Measurements from ENCODE around the gene CERS6. TPM values are rescaled to one million over a fixed set of nuclear protein-coding genes. Genes with fewer than 3 reads are reported as not detected.

Gene CERS6
- total and polyA plus RNA-seq, 2 experiments from 2014 or later: 7.4 to 35.0 TPM

DNA sequence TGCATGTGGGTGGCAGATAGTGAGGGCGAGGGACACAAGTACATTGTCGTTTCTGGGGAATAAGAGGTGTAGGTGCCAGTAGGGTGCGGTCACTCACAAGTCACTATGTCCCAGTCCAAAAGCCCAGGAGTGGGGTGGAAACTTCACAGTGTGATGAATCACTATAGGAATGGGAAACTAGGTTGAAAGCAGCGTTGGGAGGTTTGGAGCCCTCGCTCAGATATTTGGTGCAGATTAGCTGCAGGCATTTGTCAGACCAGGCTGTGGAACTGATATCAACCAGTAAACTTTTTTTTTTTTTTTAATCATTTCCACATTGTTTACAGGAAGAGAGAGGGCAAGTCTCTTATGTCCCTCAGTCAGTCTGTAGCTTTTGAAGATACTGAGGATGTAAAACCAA is 121.8 kb downstream of the CERS6 start:
- no peaks in the 10 kb centered on the region for H3K36me3 ChIP-seq (ENCODE audit: insufficient read depth)
- Mint-ChIP-seq H3K27ac (no peak overlapping the region), H3K9me3 (no peaks in the 10 kb centered on the region), H3K27me3 (ENCODE audit: insufficient read depth, low read depth, poor library complexity) (no peaks in the 10 kb centered on the region), H3K4me3 (no peak overlapping the region), H3K36me3 (ENCODE audit: low read depth) (no peaks in the 10 kb centered on the region), H3K4me1 (peaks cover 14% of the 10 kb centered on the region)
- H3K4me3 ChIP-seq: no peak overlapping the region
- H3F3A ChIP-seq (replicated peaks; ENCODE audit: low read depth): no peaks in the 10 kb centered on the region
- H3K27ac ChIP-seq (ENCODE audit: low read depth): no peak overlapping the region
- no peak overlapping the region for H2AFZ ChIP-seq
- peaks cover 17% of the 10 kb centered on the region for H3K4me1 ChIP-seq (ENCODE audit: insufficient read depth)
- TF ChIP-seq, protein P1, sequence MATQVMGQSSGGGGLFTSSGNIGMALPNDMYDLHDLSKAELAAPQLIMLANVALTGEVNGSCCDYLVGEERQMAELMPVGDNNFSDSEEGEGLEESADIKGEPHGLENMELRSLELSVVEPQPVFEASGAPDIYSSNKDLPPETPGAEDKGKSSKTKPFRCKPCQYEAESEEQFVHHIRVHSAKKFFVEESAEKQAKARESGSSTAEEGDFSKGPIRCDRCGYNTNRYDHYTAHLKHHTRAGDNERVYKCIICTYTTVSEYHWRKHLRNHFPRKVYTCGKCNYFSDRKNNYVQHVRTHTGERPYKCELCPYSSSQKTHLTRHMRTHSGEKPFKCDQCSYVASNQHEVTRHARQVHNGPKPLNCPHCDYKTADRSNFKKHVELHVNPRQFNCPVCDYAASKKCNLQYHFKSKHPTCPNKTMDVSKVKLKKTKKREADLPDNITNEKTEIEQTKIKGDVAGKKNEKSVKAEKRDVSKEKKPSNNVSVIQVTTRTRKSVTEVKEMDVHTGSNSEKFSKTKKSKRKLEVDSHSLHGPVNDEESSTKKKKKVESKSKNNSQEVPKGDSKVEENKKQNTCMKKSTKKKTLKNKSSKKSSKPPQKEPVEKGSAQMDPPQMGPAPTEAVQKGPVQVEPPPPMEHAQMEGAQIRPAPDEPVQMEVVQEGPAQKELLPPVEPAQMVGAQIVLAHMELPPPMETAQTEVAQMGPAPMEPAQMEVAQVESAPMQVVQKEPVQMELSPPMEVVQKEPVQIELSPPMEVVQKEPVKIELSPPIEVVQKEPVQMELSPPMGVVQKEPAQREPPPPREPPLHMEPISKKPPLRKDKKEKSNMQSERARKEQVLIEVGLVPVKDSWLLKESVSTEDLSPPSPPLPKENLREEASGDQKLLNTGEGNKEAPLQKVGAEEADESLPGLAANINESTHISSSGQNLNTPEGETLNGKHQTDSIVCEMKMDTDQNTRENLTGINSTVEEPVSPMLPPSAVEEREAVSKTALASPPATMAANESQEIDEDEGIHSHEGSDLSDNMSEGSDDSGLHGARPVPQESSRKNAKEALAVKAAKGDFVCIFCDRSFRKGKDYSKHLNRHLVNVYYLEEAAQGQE (IDR thresholded peaks at IDR 0.05; ENCODE audit: unreplicated experiment): no peak
- TF ChIP-seq STAT1 (IDR thresholded peaks at IDR 0.05; ENCODE audit: unreplicated experiment) (no peak), ZNF331 (CRISPR knock-in tag; IDR thresholded peaks at IDR 0.05; ENCODE audit: low read depth) (no peak), NANOG (IDR thresholded peaks at IDR 0.05; ENCODE audit: borderline replicate concordance) (no peak), EZH2phosphoT487 (IDR thresholded peaks at IDR 0.05; ENCODE audit: unreplicated experiment) (no peak), ZNF114 (CRISPR knock-in tag; IDR thresholded peaks at IDR 0.05) (no peak), CREB1 (CRISPR knock-in tag; IDR thresholded peaks at IDR 0.05; ENCODE audit: low read depth) (no peak)
- TF ChIP-seq, protein P2, sequence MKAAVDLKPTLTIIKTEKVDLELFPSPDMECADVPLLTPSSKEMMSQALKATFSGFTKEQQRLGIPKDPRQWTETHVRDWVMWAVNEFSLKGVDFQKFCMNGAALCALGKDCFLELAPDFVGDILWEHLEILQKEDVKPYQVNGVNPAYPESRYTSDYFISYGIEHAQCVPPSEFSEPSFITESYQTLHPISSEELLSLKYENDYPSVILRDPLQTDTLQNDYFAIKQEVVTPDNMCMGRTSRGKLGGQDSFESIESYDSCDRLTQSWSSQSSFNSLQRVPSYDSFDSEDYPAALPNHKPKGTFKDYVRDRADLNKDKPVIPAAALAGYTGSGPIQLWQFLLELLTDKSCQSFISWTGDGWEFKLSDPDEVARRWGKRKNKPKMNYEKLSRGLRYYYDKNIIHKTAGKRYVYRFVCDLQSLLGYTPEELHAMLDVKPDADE (IDR thresholded peaks at IDR 0.05): no peak
- H3K9me2 ChIP-seq (ENCODE audit: insufficient read depth): peaks cover 3% of the 10 kb centered on the region; the same call in 1 of the 2 replicates
- peaks cover 17% of the 10 kb centered on the region for H3K79me2 ChIP-seq (replicated peaks; ENCODE audit: insufficient read depth)
- ATAC-seq (no peak), DNase-seq (ENCODE audit: low spot score) (no peak)
- H3K4me2 ChIP-seq: no peak overlapping the region
- H3K27me3 ChIP-seq (ENCODE audit: insufficient read depth): no peaks in the 10 kb centered on the region
- no peaks in the 10 kb centered on the region for H4K20me1 ChIP-seq (replicated peaks; ENCODE audit: insufficient read depth)

DNA sequence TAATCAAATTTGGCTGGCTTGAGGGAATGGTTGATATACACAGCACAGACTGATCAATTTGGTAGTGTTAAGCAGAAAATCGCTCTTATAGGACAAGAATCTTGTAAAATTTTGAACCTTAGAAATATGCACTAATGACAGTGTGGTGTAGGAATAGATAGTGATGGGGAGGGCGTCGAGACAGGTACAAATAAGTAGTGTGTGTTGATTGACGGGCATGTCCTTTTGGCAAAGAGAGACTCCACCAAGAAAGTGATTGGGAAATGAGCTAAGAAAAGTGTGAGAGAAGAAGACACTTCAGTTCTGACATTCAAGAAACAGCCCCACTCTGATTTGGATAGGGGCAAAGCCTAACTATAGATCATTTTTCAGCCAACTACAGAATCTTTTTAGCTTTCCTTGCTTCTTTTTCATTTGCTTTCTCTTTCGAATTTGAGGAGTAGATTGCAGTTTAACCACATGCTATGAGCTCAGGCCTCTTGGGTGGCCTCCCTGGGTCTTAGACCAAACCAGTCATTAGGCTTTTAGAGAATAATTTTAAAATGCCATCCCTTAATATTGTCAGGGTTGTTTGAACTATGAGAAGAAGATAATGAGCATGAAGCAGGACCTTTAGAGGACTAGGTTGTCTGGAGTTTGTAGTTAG is 127.1 kb downstream of the CERS6 start:
- peak overlapping the region; percentile 46; the same call in 1 of the 2 replicates for H3K27ac Mint-ChIP-seq
- no peaks in the 10 kb centered on the region for H3K36me3 Mint-ChIP-seq (ENCODE audit: low read depth)
- Histone ChIP-seq H3K36me3 (ENCODE audit: insufficient read depth) (no peaks in the 10 kb centered on the region), H3K27ac (ENCODE audit: low read depth) (no peak overlapping the region), H2AFZ (no peak overlapping the region), H3K9me2 (ENCODE audit: insufficient read depth) (no peaks in the 10 kb centered on the region), H3K4me3 (no peak overlapping the region), H3K4me2 (no peak overlapping the region), H4K20me1 (replicated peaks; ENCODE audit: insufficient read depth) (no peaks in the 10 kb centered on the region), H3K4me1 (ENCODE audit: insufficient read depth) (peaks cover 7% of the 10 kb centered on the region), H3F3A (replicated peaks; ENCODE audit: low read depth) (no peaks in the 10 kb centered on the region), H3K79me2 (replicated peaks; ENCODE audit: insufficient read depth) (0 out of 2 replicates have a peak, but pooled peaks cover 8% of the 10 kb centered on the region), H3K27me3 (ENCODE audit: insufficient read depth) (no peaks in the 10 kb centered on the region)
- no peak overlapping the region for H3K4me3 Mint-ChIP-seq
- no peak for DNase-seq (ENCODE audit: low spot score)
- peaks cover 12% of the 10 kb centered on the region for H3K4me1 Mint-ChIP-seq
- no peaks in the 10 kb centered on the region for H3K9me3 Mint-ChIP-seq
- ATAC-seq: no peak
- no peaks in the 10 kb centered on the region for H3K27me3 Mint-ChIP-seq (ENCODE audit: insufficient read depth, low read depth, poor library complexity)
- TF ChIP-seq, protein P1 (IDR thresholded peaks at IDR 0.05; ENCODE audit: unreplicated experiment): no peak
- TF ChIP-seq POLR2AphosphoS5 (IDR thresholded peaks at IDR 0.05; ENCODE audit: low read depth) (no peak), CREB1 (CRISPR knock-in tag; IDR thresholded peaks at IDR 0.05; ENCODE audit: low read depth) (no peak), ZNF114 (CRISPR knock-in tag; IDR thresholded peaks at IDR 0.05) (no peak), STAT1 (IDR thresholded peaks at IDR 0.05; ENCODE audit: unreplicated experiment) (no peak)
- TF ChIP-seq, protein P3, sequence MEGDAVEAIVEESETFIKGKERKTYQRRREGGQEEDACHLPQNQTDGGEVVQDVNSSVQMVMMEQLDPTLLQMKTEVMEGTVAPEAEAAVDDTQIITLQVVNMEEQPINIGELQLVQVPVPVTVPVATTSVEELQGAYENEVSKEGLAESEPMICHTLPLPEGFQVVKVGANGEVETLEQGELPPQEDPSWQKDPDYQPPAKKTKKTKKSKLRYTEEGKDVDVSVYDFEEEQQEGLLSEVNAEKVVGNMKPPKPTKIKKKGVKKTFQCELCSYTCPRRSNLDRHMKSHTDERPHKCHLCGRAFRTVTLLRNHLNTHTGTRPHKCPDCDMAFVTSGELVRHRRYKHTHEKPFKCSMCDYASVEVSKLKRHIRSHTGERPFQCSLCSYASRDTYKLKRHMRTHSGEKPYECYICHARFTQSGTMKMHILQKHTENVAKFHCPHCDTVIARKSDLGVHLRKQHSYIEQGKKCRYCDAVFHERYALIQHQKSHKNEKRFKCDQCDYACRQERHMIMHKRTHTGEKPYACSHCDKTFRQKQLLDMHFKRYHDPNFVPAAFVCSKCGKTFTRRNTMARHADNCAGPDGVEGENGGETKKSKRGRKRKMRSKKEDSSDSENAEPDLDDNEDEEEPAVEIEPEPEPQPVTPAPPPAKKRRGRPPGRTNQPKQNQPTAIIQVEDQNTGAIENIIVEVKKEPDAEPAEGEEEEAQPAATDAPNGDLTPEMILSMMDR (conservative IDR thresholded peaks at IDR 0.05; ENCODE audit: low read depth in 2 of 2): no peak
- TF ChIP-seq, protein P2 (IDR thresholded peaks at IDR 0.05): no peak
